IPS-18c (cell line): ENCODE results near the gene NOL3.

ENCODE experiments used
- H3K4me3 ChIP-seq: 2 replicates; pipeline ENCODE4 v1.7.0; 2013; ENCODE audit warnings: low read depth, mild to moderate bottlenecking, low read length, moderate library complexity; ENCODE audit not compliant: insufficient read depth
- H3K9me3 ChIP-seq: one replicate; pipeline ENCODE4 v1.6.1; 2013; ENCODE audit warnings: mild to moderate bottlenecking, low read length, moderate library complexity; ENCODE audit not compliant: control insufficient read depth, insufficient read depth

NOL3 gene

DNA sequence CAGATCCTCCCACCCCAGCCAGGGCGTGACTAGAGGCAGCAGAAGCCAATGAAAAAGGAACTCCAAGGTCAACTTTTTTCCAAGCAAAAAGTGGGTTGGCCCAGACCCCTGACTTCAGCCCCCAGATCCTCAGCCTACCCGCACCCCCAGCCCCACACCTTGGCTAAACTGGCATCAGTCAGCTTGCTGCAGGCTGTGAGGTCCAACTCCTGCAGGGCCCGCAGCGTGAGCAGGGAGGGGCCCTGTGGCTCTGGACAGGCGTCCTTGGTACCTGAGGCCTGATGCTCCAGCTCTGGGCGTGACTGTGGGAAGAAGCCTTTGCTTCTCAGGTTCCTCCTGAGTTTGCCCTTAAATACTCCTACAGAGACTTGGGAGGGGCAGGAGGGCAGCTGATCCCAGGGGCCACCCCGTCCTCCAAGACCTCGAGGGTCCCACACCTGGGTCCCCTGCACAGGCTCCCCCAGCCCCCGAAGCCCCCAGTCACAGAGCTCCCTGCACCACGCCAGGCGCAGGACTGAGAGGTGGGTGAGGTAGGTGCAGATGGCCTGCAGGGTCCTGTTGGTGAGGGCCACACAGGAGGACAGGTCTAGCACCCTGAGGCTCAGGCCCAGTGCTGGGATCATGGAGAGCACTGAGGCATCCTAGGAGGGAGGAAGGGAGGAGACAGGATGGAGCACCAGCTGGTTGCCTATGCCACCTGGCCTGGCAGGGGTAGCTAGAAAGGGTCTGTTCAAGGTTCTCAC, 38.0 kb downstream of the NOL3 start:
- Histone ChIP-seq H3K9me3 (no peaks in the 10 kb centered on the region), H3K4me3 (no peak overlapping the region)

GRCh38 chr16:67209565-67209964, 39.2 kb downstream of the NOL3 start:
- H3K9me3 ChIP-seq = no peaks in the 10 kb centered on the region
- no peak overlapping the region for H3K4me3 ChIP-seq

GRCh38 chr16:67210069-67210937, 40.0 kb downstream of the NOL3 start:
- H3K9me3 ChIP-seq = no peaks in the 10 kb centered on the region

DNA sequence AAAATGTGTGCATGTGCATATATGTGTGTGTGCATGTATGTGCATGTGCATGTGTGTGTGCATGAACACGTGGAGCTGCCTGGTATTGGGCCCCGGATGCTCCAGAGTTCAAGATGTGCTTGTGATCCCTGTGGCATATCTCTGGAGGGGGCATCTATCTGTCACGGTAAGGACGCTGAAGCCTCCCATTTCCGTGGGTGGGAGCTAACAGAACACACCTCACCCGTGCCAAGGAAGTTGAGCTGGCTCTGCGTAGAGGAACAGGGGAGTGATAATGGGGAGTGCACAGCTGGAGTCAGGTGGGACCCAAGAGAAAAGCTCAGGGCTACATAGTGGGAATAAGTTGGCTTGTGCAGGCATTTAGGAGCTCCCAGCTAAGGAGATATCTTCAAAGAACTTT, 41.3 kb downstream of the NOL3 start:
- Histone ChIP-seq H3K9me3 (no peaks in the 10 kb centered on the region), H3K4me3 (no peak overlapping the region)

More at GRCh38 chr16:67210069-67210937, 40.0 kb downstream of the NOL3 start:
- H3K4me3 ChIP-seq = no peak overlapping the region

DNA sequence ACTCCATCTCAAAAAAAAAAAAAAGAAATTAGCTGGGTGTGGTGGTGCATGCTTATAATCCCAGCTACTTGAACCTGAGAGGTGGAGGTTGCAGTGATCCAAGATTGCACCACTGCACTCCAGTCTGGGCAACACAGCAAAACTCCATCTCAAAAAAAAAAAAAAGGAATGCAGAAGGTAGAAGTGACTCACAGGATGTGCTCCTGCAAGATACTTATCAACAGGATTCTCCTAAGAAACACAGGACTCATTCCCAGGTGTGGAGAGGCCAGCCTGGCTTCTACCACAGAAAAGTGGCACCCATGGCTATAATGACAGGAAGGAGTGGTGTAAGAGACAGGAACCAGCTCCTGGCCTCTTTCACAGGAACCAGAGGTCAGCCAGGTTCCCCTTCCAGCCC, 42.4 kb downstream of the NOL3 start:
- H3K9me3 ChIP-seq = no peaks in the 10 kb centered on the region

GRCh38 chr16:67213197-67214019, 43.1 kb downstream of the NOL3 start:
- H3K9me3 ChIP-seq = no peaks in the 10 kb centered on the region
- no peak overlapping the region for H3K4me3 ChIP-seq

More for the DNA sequence above, 42.4 kb downstream of the NOL3 start:
- no peak overlapping the region for H3K4me3 ChIP-seq

GRCh38 chr16:67215706-67216105, 45.4 kb downstream of the NOL3 start:
- Histone ChIP-seq H3K9me3 (no peaks in the 10 kb centered on the region), H3K4me3 (no peak overlapping the region)

GRCh38 chr16:67216612-67217490, 46.5 kb downstream of the NOL3 start:
- H3K4me3 ChIP-seq = no peak overlapping the region
- no peaks in the 10 kb centered on the region for H3K9me3 ChIP-seq

DNA sequence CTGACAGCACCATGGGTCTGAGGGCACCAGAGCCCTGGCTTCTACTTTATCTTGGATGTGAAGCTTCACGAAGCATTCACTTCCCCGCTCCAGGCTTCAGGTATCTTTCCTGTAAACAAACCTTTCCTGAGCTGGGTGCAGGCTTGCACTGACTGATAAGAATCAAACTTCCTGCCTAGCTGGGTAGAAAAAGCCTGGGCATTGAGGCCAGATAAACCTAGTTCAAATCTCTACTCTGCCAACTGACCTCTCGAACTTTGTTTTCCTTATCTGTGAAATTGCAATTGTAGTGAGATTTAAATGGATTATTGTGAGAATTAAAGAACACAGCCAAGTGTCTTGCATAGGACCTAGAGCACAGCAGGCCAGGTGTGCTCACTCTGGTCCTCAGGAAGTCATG, 53.7 kb downstream of the NOL3 start:
- Histone ChIP-seq H3K4me3 (no peak overlapping the region), H3K9me3 (no peaks in the 10 kb centered on the region)
